H1 (cell line): ENCODE results near the gene MAP6. TPM values are rescaled to one million over a fixed set of nuclear protein-coding genes. Genes with fewer than 3 reads are reported as not detected.

Experiments
- ASH2L ChIP-seq: fragments of 200-600, 300-600 bp; sonication (generic); IDR thresholded peaks from one replicate; pipeline ENCODE4 v1.7.1; 2017; ENCODE audit warnings: low read length
- CBX8 ChIP-seq: fragments of 300-800, 300-1000 bp; sonication (generic); IDR thresholded peaks from 2 replicates; pipeline ENCODE4 v1.7.1; 2016; ENCODE audit warnings: low read depth, low read length, borderline replicate concordance
- NRF1 ChIP-seq: IDR thresholded peaks from 2 replicates; pipeline ENCODE4 v1.6.1; 2011; ENCODE audit warnings: mild to moderate bottlenecking, low read depth, low read length, improper control_type of control experiment
- ZNF274 ChIP-seq: IDR thresholded peaks from 2 replicates; pipeline ENCODE4 v1.7.0; 2012; ENCODE audit warnings: low read length, borderline replicate concordance; ENCODE audit errors: extremely low read depth
- polyA plus RNA-seq, 7 experiments: library from polyadenylated mRNA; depleted of rRNA in 3 of 7; stranded (reverse) in 5 of 7; unstranded in 2 of 7; fragments of >200 nt in 5 of 7; fragments of 200-250 nt in 2 of 7; gene quantifications; 1 replicate in 5 of 7; 2 replicates in 1 of 7; 4 replicates in 1 of 7; pipeline versions ENCODE4 v1.2.1 to v1.2.3, GENCODE V29; 2011 to 2013; ENCODE audit warnings: missing spikeins in 2 of 7, mixed read lengths in 2 of 7
- total RNA-seq: library from RNA; stranded (reverse); fragmentation: NEBNext Ultra II Directional; extraction: Animal tissue kit (Norgen Biotek cat#: 25700); gene quantifications from 2 replicates; pipeline ENCODE4 v1.2.1, GENCODE V29; 2021

MAP6 gene
- total and polyA plus RNA-seq, 2 of the 8 experiments (the other 6 are each of a cell fraction or from before 2014, with no cell fraction given): 0.54 to 0.89 TPM

- no peak for TF ChIP-seq ASH2L
- TF ChIP-seq NRF1: no peak
- TF ChIP-seq CBX8: no peak
- TF ChIP-seq ZNF274: no peak
Observed at GRCh38 chr11:75578977-75579376, 89.9 kb downstream of the MAP6 start (continued).
